Spleen (tissue), 7 donors: ENCODE measurements around the gene ZBED5.
A peak's percentile ranks its signal among the peaks of the same experiment; 100 is the strongest.

ENCODE experiments used
- POLR2AphosphoS5 ChIP-seq, 3 donors: sonication (generic); formaldehyde crosslinking; IDR thresholded peaks; one replicate each; pipeline ENCODE4 v1.5.1; 2017; ENCODE audit warnings: antibody characterized with exemption in 3 of 3
- TF ChIP-seq, protein P1 (sequence below), 11 experiments: fragments of 200-600 bp in 7 of 11; fragments of 450-650 bp in 4 of 11; sonication (generic) in 4 of 11; IDR thresholded peaks in 8 of 11; conservative IDR thresholded peaks in 3 of 11; 1 replicate in 7 of 11; 2 replicates in 4 of 11; pipeline versions ENCODE4 v1.4.0 to v1.8.0; 2016 to 2021; ENCODE audit warnings: antibody characterized with exemption in 11 of 11, inconsistent platforms in 4 of 11, mild to moderate bottlenecking in 1 of 11
- donor health status: DM: no; HTN: no; CAD: no; lungs with moderate emphysema.
- donor health status: DM: no; HTN: no; CAD: no.
- donor health status: DM: no; HTN: no; CAD: no.

DNA sequence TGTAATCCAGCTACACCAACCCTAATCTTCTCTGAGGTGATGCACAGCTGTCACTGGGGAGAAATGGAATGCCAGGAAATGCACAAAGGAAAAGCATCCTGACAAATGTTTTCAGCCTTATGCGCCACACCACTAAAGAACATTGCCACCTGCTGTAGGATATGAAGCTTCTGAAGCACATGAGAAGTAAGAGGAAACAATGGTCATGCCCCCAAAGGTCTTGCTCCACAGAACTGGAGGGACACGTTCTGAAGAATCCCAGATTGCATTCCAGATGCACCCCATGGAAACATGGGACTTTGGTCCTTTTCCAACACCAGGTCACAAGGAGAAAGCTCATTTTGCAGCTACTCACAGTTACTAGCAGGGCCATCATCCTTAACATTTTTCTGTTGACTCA, 48.7 kb upstream of the ZBED5 start:
- TF ChIP-seq, protein P1, sequence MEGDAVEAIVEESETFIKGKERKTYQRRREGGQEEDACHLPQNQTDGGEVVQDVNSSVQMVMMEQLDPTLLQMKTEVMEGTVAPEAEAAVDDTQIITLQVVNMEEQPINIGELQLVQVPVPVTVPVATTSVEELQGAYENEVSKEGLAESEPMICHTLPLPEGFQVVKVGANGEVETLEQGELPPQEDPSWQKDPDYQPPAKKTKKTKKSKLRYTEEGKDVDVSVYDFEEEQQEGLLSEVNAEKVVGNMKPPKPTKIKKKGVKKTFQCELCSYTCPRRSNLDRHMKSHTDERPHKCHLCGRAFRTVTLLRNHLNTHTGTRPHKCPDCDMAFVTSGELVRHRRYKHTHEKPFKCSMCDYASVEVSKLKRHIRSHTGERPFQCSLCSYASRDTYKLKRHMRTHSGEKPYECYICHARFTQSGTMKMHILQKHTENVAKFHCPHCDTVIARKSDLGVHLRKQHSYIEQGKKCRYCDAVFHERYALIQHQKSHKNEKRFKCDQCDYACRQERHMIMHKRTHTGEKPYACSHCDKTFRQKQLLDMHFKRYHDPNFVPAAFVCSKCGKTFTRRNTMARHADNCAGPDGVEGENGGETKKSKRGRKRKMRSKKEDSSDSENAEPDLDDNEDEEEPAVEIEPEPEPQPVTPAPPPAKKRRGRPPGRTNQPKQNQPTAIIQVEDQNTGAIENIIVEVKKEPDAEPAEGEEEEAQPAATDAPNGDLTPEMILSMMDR (IDR thresholded peaks at IDR 0.05 in 8 of 11, conservative IDR thresholded peaks at IDR 0.05 in 3 of 11): peak in 1 of 11 experiments; percentile 16
- peak in 1 of 3 donors; percentile 25 for TF ChIP-seq POLR2AphosphoS5 (IDR thresholded peaks at IDR 0.05)
